ENCODE data around the gene BRSK1. TPM values are rescaled to one million over a fixed set of nuclear protein-coding genes. Genes with fewer than 3 reads are reported as not detected.

Gene BRSK1
- total RNA-seq, 1 donor from 2014 or later = 15.9 TPM

DNA sequence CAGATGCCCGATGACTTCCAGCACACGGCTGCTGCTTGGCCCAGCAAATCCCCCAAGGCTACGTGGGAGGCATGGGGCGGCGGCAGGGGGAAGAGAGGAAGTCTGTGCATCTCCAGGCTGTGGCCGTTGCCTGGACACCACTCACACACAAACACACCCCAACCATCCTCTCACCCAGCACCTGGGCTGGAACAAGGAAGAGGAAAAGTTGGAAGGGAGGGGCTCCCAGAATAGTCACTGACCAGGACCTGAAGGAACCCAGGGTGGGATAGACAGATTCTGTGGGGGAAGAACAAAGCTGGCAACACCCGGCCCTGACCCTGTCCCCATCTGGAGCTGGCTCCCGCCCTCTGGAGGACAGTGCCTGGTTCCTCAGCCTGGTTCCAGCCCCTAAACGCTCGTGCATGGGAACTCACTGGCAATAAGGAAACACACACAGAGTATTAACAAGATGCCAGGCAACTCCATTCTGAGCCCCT is 36.1 kb upstream of the BRSK1 start:
- Mint-ChIP-seq H3K4me1 (ENCODE audit: low read depth) (peaks cover 20% of the 10 kb centered on the region), H3K27ac (ENCODE audit: unreplicated experiment) (peak overlapping the region; percentile 36), H3K36me3 (ENCODE audit: low read depth) (peaks cover 7% of the 10 kb centered on the region), H3K9me3 (ENCODE audit: low read depth) (no peaks in the 10 kb centered on the region), H3K4me3 (ENCODE audit: unreplicated experiment) (no peak overlapping the region), H3K27me3 (ENCODE audit: low read depth) (no peaks in the 10 kb centered on the region)
- DNase-seq (ENCODE audit: low spot score) = no peak
- TF ChIP-seq, protein P1, sequence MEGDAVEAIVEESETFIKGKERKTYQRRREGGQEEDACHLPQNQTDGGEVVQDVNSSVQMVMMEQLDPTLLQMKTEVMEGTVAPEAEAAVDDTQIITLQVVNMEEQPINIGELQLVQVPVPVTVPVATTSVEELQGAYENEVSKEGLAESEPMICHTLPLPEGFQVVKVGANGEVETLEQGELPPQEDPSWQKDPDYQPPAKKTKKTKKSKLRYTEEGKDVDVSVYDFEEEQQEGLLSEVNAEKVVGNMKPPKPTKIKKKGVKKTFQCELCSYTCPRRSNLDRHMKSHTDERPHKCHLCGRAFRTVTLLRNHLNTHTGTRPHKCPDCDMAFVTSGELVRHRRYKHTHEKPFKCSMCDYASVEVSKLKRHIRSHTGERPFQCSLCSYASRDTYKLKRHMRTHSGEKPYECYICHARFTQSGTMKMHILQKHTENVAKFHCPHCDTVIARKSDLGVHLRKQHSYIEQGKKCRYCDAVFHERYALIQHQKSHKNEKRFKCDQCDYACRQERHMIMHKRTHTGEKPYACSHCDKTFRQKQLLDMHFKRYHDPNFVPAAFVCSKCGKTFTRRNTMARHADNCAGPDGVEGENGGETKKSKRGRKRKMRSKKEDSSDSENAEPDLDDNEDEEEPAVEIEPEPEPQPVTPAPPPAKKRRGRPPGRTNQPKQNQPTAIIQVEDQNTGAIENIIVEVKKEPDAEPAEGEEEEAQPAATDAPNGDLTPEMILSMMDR (IDR thresholded peaks at IDR 0.05) = peak; percentile 16

DNA sequence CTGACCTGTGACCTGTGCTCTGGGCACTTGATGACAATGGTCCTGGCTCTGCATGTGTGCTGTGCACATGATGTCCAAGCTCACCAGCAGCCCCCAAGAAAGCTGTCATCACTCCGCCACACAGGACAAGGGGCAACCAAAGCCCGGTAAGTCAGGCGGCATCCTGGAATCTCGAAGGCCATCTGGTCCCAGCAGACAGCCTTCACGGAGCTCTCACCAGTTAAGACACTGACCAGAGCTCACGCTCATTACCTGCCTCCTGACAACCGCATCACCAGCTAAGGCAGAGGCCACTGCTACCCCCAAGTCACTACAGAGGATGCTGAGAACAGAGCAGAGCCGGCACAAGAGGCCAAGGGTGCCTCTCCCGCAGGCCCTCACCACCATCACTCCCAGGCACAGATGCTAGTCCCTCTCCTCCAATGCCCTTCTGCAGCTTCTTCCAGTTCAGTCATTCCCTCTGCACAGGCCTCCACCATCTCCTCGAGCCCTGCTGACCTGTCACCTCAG is 35.6 kb upstream of the BRSK1 start:
- Mint-ChIP-seq H3K4me1 (ENCODE audit: low read depth) (peaks cover 20% of the 10 kb centered on the region), H3K9me3 (ENCODE audit: low read depth) (no peaks in the 10 kb centered on the region), H3K4me3 (ENCODE audit: unreplicated experiment) (no peak overlapping the region), H3K36me3 (ENCODE audit: low read depth) (peaks cover 5% of the 10 kb centered on the region), H3K27me3 (ENCODE audit: low read depth) (no peaks in the 10 kb centered on the region), H3K27ac (ENCODE audit: unreplicated experiment) (peak overlapping the region; percentile 36)
- no peak for DNase-seq (ENCODE audit: low spot score)
- TF ChIP-seq, protein P1 (IDR thresholded peaks at IDR 0.05) = no peak

DNA sequence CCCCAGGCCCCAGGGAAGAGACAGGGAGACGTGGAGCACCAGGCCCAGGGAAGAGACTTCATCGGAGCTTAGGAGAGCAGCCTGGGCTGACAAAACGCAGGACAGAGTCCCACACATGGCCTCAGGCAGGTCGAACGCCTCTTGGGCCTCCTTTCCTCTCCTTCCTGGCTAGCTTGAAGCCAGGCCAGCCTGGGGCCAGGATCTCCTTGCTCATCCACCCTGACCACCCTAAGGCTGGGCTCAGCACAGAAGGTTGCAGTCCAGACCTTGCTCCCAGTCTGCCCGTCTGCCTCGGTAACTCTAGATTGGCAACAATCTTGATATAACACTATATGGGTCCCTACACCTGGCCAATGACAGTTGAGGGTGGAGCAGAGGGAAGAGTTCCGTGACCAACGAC is 35.1 kb upstream of the BRSK1 start:
- H3K4me3 Mint-ChIP-seq (ENCODE audit: unreplicated experiment) = no peak overlapping the region
- peaks cover 20% of the 10 kb centered on the region for H3K4me1 Mint-ChIP-seq (ENCODE audit: low read depth)
- no peaks in the 10 kb centered on the region for H3K9me3 Mint-ChIP-seq (ENCODE audit: low read depth)
- no peak for DNase-seq (ENCODE audit: low spot score)
- no peaks in the 10 kb centered on the region for H3K27me3 Mint-ChIP-seq (ENCODE audit: low read depth)
- TF ChIP-seq, protein P1 (IDR thresholded peaks at IDR 0.05) = no peak
- H3K36me3 Mint-ChIP-seq (ENCODE audit: low read depth) = peaks cover 5% of the 10 kb centered on the region
- peak overlapping the region; percentile 33 for H3K27ac Mint-ChIP-seq (ENCODE audit: unreplicated experiment)

DNA sequence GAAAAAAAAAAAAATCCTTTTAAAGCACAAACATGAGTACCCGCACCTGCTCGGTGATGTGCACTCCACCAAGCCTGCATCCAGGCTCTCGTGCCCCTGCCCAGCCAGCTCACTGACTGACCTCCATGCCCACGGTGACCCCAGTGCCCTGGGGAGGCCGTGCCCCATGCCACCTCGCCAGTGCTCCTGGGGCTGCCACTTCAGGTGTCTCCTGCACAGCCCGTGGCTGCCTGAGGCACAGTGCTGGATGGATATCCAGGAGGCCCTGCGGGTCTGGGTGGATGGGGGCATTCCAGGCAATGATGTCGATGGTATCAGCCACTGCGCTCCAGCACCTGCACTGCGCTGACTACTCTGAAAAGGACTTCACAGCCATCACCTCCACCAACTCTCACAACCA is 34.0 kb upstream of the BRSK1 start:
- DNase-seq (ENCODE audit: low spot score) = peak; percentile 85
- Mint-ChIP-seq H3K9me3 (ENCODE audit: low read depth) (no peaks in the 10 kb centered on the region), H3K4me1 (ENCODE audit: low read depth) (peaks cover 26% of the 10 kb centered on the region), H3K4me3 (ENCODE audit: unreplicated experiment) (no peak overlapping the region), H3K36me3 (ENCODE audit: low read depth) (peaks cover 2% of the 10 kb centered on the region), H3K27ac (ENCODE audit: unreplicated experiment) (no peak overlapping the region), H3K27me3 (ENCODE audit: low read depth) (no peaks in the 10 kb centered on the region)
- TF ChIP-seq, protein P1 (IDR thresholded peaks at IDR 0.05) = no peak

DNA sequence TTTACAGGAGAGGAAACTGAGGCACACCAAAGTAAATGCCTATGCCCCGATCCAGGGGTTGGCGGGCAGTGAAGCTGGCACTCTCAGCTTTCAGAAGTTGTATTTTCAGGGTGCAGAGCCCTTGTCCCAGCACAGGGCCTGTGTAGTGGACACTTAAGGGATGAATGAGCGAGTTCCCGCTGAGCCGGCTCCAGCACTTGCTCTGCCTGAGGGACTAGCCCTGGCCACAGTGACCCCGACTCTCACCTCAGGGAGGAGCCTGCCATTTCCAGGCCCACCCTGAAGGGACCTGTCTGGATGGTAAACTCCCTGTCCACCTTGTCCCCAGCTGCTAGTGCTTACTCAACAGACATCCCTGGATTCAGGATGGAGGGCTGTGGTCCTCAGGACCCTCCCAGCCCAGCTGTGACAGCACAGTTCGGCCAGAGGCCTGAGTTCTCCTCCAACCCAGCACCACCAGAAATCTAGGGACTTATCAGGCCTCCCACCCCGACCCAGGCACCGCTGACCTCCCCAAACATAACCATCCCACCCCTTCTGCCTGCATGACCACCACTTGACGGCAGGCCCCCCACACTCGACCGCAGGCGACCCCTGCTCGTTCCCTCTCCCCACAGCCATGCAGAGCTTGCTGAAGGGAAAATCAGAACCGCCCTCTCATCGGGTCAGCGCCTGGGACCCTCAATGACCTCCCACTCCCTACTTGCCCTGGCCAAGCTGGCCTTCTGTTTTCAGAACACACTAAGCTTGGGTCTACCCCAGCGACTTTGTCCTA is 33.3 kb upstream of the BRSK1 start:
- Mint-ChIP-seq H3K4me3 (ENCODE audit: unreplicated experiment) (no peak overlapping the region), H3K9me3 (ENCODE audit: low read depth) (no peaks in the 10 kb centered on the region), H3K27ac (ENCODE audit: unreplicated experiment) (no peak overlapping the region), H3K27me3 (ENCODE audit: low read depth) (no peaks in the 10 kb centered on the region), H3K4me1 (ENCODE audit: low read depth) (peaks cover 31% of the 10 kb centered on the region), H3K36me3 (ENCODE audit: low read depth) (peaks cover 2% of the 10 kb centered on the region)
- TF ChIP-seq, protein P1 (IDR thresholded peaks at IDR 0.05) = no peak
- DNase-seq (ENCODE audit: low spot score) = no peak

Measured in chondrocyte (in vitro differentiated cells).